Measurements from ENCODE around the gene FHIT.

Gene FHIT

DNA sequence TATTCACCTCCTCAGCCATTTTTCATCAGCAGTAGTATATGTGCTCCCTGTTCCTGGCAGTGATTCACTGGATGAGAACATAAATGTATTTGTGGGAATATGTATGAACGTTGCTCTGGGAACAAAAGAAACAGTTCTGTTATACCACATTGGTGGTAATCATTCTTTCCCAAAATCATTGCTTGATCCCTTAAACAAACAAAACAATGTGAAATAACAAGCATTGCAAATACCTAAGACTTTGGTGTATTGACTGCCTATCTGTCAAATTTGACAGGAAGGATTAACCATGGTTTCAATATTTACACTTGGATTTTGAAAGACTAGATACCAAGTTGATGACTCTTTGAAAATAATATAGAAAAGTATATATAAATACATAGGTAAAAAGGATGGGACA, 284.1 kb downstream of the FHIT start:
- Mint-ChIP-seq H3K27me3 (ENCODE audit: low read depth, poor library complexity) (peaks cover 7% of the 10 kb centered on the region), H3K9me3 (peaks cover 65% of the 10 kb centered on the region), H3K4me1 (no peaks in the 10 kb centered on the region), H3K4me3 (no peak overlapping the region), H3K27ac (no peak overlapping the region), H3K36me3 (ENCODE audit: low read depth) (peaks cover 15% of the 10 kb centered on the region)
- no peak for DNase-seq
- TF ChIP-seq, protein P1, sequence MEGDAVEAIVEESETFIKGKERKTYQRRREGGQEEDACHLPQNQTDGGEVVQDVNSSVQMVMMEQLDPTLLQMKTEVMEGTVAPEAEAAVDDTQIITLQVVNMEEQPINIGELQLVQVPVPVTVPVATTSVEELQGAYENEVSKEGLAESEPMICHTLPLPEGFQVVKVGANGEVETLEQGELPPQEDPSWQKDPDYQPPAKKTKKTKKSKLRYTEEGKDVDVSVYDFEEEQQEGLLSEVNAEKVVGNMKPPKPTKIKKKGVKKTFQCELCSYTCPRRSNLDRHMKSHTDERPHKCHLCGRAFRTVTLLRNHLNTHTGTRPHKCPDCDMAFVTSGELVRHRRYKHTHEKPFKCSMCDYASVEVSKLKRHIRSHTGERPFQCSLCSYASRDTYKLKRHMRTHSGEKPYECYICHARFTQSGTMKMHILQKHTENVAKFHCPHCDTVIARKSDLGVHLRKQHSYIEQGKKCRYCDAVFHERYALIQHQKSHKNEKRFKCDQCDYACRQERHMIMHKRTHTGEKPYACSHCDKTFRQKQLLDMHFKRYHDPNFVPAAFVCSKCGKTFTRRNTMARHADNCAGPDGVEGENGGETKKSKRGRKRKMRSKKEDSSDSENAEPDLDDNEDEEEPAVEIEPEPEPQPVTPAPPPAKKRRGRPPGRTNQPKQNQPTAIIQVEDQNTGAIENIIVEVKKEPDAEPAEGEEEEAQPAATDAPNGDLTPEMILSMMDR (IDR thresholded peaks at IDR 0.05) = no peak

DNA sequence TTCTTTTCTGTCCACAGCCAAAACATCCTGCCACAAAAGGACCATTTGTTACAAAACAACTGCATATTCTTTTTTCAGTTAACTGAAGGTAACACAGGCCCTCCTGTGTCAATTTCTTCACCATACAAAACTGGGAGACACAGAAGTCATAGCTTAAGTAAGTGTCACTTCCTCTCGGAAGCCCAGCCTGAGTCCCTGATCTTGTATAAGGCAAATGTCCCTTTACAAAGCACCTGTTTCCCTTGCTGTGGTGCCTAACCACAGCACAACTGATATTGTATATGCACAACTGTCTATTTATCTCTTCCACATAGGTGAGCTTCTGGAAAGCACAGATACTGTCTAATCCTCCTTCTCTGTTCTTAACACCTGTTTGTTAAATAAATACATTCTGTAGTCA, 293.7 kb downstream of the FHIT start:
- peaks cover 3% of the 10 kb centered on the region for H3K27me3 Mint-ChIP-seq (ENCODE audit: low read depth, poor library complexity)
- H3K4me3 Mint-ChIP-seq = no peak overlapping the region
- no peaks in the 10 kb centered on the region for H3K36me3 Mint-ChIP-seq (ENCODE audit: low read depth)
- peaks cover 37% of the 10 kb centered on the region for H3K9me3 Mint-ChIP-seq
- TF ChIP-seq, protein P1 (IDR thresholded peaks at IDR 0.05) = no peak
- H3K27ac Mint-ChIP-seq = no peak overlapping the region
- DNase-seq = no peak
- H3K4me1 Mint-ChIP-seq = no peaks in the 10 kb centered on the region

DNA sequence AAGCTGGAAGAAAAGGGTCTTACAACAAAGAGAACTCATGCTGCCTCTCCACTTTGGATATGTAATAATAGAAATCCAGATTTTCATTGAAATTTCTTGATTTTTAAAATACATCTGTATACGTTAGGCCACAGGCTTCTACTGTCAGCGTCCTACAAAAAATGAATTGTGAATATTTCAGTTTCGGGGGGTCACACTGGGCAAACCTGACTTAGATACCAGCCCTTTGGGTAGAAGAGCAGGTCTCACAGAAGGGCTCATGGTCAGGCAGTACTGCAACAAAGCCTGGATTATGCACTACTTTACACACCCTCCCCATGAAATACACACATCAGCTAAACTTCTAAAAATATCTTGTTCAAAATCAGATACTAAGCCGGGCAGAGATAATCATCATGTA, 294.5 kb downstream of the FHIT start:
- TF ChIP-seq, protein P1 (IDR thresholded peaks at IDR 0.05) = no peak
- DNase-seq = no peak
- Mint-ChIP-seq H3K27me3 (ENCODE audit: low read depth, poor library complexity) (peaks cover 3% of the 10 kb centered on the region), H3K27ac (no peak overlapping the region), H3K4me3 (no peak overlapping the region), H3K4me1 (no peaks in the 10 kb centered on the region), H3K9me3 (peaks cover 29% of the 10 kb centered on the region), H3K36me3 (ENCODE audit: low read depth) (no peaks in the 10 kb centered on the region)

DNA sequence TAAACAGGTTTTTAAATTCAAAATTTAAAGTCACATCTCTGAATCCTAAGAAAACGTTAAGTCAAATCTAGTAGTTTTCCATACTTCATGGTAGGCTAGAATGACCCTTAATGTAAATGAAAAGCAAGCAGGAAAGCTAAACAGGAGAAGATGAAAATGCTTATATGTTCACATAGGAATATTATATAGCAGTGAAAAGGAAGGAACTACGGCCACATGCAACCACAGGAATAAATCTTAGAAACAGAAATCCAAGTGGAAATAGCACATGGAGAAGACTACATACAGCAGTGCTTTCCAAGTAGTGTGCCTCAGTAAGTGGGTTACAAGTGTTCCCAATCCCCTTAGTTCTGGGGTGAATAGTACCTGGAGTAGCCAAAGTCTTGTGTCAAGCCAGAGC, 296.2 kb downstream of the FHIT start:
- Mint-ChIP-seq H3K27ac (no peak overlapping the region), H3K4me3 (no peak overlapping the region), H3K9me3 (peaks cover 19% of the 10 kb centered on the region), H3K36me3 (ENCODE audit: low read depth) (no peaks in the 10 kb centered on the region), H3K27me3 (ENCODE audit: low read depth, poor library complexity) (peaks cover 3% of the 10 kb centered on the region), H3K4me1 (no peaks in the 10 kb centered on the region)
- DNase-seq = no peak
- TF ChIP-seq, protein P1 (IDR thresholded peaks at IDR 0.05) = no peak

DNA sequence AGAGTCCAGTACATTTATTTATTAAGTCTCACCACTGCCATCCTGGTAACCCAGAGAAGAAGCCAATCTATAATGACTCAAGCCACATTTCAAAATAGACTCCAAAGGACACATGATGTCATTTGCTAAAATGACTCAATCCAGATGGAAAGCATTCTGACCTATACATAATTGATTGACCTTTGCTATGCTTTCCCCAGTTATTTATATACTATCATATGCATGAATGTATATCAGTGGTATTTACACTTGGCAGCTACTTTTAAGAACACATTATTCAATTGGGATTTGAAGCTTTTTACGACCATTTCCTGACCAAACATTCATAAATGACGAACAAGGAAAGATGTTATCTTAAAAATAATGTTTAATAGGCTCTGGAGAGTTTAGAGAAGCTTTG, 297.2 kb downstream of the FHIT start:
- Mint-ChIP-seq H3K9me3 (peaks cover 16% of the 10 kb centered on the region), H3K27ac (no peak overlapping the region), H3K4me1 (no peaks in the 10 kb centered on the region), H3K4me3 (no peak overlapping the region), H3K27me3 (ENCODE audit: low read depth, poor library complexity) (peaks cover 3% of the 10 kb centered on the region), H3K36me3 (ENCODE audit: low read depth) (no peaks in the 10 kb centered on the region)
- no peak for DNase-seq
- TF ChIP-seq, protein P1 (IDR thresholded peaks at IDR 0.05) = no peak

DNA sequence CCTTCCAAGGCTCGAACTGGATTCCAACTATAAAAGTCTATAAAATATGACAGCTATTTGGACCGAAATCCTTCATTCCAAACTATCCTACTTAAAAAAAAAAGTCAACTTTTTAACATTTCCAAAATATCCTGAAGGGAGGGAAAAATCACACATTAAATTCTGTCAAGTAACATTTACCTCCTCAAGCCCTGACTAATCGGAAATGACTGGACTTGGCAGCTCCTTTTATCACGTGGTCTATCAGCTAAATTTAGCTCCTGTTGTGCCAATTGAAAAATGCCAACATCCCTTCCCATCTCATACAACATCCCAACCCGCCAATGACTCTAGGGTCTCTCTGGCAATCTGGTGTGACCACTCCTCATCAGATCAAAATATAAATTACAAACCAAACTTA, 297.9 kb downstream of the FHIT start:
- H3K4me1 Mint-ChIP-seq = no peaks in the 10 kb centered on the region
- H3K9me3 Mint-ChIP-seq = peaks cover 16% of the 10 kb centered on the region
- peaks cover 3% of the 10 kb centered on the region for H3K27me3 Mint-ChIP-seq (ENCODE audit: low read depth, poor library complexity)
- H3K4me3 Mint-ChIP-seq = no peak overlapping the region
- TF ChIP-seq, protein P1 (IDR thresholded peaks at IDR 0.05) = no peak
- no peaks in the 10 kb centered on the region for H3K36me3 Mint-ChIP-seq (ENCODE audit: low read depth)
- no peak for DNase-seq
- H3K27ac Mint-ChIP-seq = no peak overlapping the region
